ENCODE data around the gene SLC25A45.

Gene SLC25A45

GRCh38 chr11:65425105-65425970 lies 42.9 kb upstream of the SLC25A45 start:
- Histone ChIP-seq H3K27me3 (replicated peaks; ENCODE audit: control insufficient read depth, insufficient read depth, low read length) (no peaks in the 10 kb centered on the region), H3K36me3 (ENCODE audit: control insufficient read depth, insufficient read depth, low read length) (no peaks in the 10 kb centered on the region; the same call in 1 of the 2 replicates), H3K4me3 (replicated peaks; ENCODE audit: low read depth, low read length) (peak overlapping the region; percentile 74)
- TF ChIP-seq CTCF (IDR thresholded peaks at IDR 0.05; ENCODE audit: insufficient read depth, low read length, poor library complexity, severe bottlenecking): no peak
- DNase-seq (ENCODE audit: extremely low read depth, insufficient read length): peak; percentile 37

- no peaks in the 10 kb centered on the region; the same call in 1 of the 2 replicates for H3K36me3 ChIP-seq (ENCODE audit: control insufficient read depth, insufficient read depth, low read length)
Observed at GRCh38 chr11:65424205-65425104, 42.0 kb upstream of the SLC25A45 start.

DNA sequence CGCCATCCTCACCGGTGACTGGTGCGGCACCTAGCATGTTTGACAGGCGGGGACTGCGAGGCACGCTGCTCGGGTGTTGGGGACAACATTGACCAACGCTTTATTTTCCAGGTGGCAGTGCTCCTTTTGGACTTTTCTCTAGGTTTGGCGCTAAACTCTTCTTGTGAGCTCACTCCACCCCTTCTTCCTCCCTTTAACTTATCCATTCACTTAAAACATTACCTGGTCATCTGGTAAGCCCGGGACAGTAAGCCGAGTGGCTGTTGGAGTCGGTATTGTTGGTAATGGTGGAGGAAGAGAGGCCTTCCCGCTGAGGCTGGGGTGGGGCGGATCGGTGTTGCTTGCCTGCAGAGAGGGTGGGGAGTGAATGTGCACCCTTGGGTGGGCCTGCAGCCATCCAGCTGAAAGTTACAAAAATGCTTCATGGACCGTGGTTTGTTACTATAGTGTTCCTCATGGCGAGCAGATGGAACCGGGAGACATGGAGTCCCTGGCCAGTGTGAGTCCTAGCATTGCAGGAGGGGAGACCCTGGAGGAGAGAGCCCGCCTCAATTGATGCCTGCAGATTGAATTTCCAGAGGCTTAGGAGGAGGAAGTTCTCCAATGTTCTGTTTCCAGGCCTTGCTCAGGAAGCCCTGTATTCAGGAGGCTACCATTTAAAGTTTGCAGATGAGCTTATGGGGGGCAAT lies 41.2 kb upstream of the SLC25A45 start:
- peak; percentile 41 for DNase-seq (ENCODE audit: extremely low read depth, insufficient read length)
- Histone ChIP-seq H3K4me3 (replicated peaks; ENCODE audit: low read depth, low read length) (peak overlapping the region; percentile 74), H3K36me3 (ENCODE audit: control insufficient read depth, insufficient read depth, low read length) (no peaks in the 10 kb centered on the region; the same call in 1 of the 2 replicates), H3K27me3 (replicated peaks; ENCODE audit: control insufficient read depth, insufficient read depth, low read length) (no peaks in the 10 kb centered on the region)
- no peak for TF ChIP-seq CTCF (IDR thresholded peaks at IDR 0.05; ENCODE audit: insufficient read depth, low read length, poor library complexity, severe bottlenecking)

More at GRCh38 chr11:65424205-65425104, 42.0 kb upstream of the SLC25A45 start:
- peak overlapping the region; percentile 74 for H3K4me3 ChIP-seq (replicated peaks; ENCODE audit: low read depth, low read length)
- H3K27me3 ChIP-seq (replicated peaks; ENCODE audit: control insufficient read depth, insufficient read depth, low read length): no peaks in the 10 kb centered on the region
- TF ChIP-seq CTCF (IDR thresholded peaks at IDR 0.05; ENCODE audit: insufficient read depth, low read length, poor library complexity, severe bottlenecking): no peak
- peak; percentile 67 for DNase-seq (ENCODE audit: extremely low read depth, insufficient read length)

GRCh38 chr11:65422633-65423515 lies 40.4 kb upstream of the SLC25A45 start, which contains the start of gene NEAT1:
Gene NEAT1 (plus strand): TSS chr11:65422798.
- DNase-seq (ENCODE audit: extremely low read depth, insufficient read length): peak; percentile 93
- Histone ChIP-seq H3K36me3 (ENCODE audit: control insufficient read depth, insufficient read depth, low read length) (no peaks in the 10 kb centered on the region; the same call in 1 of the 2 replicates), H3K4me3 (replicated peaks; ENCODE audit: low read depth, low read length) (peak within 1 kb of the TSS; percentile 74), H3K27me3 (replicated peaks; ENCODE audit: control insufficient read depth, insufficient read depth, low read length) (no peaks in the 10 kb centered on the region)
- TF ChIP-seq CTCF (IDR thresholded peaks at IDR 0.05; ENCODE audit: insufficient read depth, low read length, poor library complexity, severe bottlenecking): no peak

Data from GM06990 (cell line).